WI38 (cell line): ENCODE data around the gene SAP30BP.

Experiments used
- H3K4me3 ChIP-seq: 2 replicates; pipeline ENCODE4 v1.5.1; 2011; ENCODE audit warnings: low read depth, mild to moderate bottlenecking, control low read depth, low read length
- TF ChIP-seq, protein P1 (sequence below): IDR thresholded peaks from 2 replicates; pipeline ENCODE4 v1.5.1; 2012; ENCODE audit warnings: low read depth, mild to moderate bottlenecking, control low read depth, low read length

SAP30BP gene

DNA sequence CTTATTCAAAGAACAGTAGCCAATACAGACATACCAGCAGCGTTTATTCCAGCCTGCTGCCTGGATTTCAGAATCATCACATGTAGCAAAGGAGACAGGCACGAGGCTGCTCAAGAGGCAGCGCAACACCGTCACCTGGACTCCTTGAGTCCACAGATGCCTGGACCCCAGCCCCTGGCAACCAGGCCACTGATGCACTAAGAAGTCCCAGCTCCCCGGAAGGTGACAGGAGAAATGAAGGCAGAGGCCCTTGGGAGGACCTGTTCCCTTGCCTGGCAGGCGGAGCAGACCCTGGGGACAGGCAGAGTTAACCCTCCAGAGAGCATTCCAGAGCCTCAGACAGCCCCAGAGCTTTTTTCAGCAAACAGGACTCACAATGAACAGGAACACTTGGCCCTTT lies 17.5 kb upstream of the SAP30BP start:
- no peak overlapping the region for H3K4me3 ChIP-seq
- TF ChIP-seq, protein P1, sequence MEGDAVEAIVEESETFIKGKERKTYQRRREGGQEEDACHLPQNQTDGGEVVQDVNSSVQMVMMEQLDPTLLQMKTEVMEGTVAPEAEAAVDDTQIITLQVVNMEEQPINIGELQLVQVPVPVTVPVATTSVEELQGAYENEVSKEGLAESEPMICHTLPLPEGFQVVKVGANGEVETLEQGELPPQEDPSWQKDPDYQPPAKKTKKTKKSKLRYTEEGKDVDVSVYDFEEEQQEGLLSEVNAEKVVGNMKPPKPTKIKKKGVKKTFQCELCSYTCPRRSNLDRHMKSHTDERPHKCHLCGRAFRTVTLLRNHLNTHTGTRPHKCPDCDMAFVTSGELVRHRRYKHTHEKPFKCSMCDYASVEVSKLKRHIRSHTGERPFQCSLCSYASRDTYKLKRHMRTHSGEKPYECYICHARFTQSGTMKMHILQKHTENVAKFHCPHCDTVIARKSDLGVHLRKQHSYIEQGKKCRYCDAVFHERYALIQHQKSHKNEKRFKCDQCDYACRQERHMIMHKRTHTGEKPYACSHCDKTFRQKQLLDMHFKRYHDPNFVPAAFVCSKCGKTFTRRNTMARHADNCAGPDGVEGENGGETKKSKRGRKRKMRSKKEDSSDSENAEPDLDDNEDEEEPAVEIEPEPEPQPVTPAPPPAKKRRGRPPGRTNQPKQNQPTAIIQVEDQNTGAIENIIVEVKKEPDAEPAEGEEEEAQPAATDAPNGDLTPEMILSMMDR: no peak

DNA sequence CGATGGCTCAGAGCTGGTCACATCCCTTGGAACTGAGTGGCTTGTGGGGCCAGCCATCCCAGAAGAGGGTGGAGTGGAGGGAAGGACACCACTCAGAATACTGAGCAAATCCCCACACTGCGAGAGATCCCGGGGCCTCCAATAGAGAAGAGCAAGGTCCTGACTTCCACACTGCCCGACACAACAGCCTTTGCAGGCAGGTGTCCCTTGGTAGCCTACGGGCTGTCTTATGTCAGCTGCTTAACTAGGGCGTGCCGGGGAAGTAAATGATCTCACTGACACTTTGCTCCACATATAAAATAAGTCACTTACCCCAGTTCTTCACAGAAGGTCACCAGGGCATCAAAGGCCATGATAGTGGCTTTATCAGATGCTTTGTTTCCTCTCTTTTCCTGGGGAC lies 16.3 kb upstream of the SAP30BP start:
- TF ChIP-seq, protein P1: no peak
- H3K4me3 ChIP-seq: no peak overlapping the region

DNA sequence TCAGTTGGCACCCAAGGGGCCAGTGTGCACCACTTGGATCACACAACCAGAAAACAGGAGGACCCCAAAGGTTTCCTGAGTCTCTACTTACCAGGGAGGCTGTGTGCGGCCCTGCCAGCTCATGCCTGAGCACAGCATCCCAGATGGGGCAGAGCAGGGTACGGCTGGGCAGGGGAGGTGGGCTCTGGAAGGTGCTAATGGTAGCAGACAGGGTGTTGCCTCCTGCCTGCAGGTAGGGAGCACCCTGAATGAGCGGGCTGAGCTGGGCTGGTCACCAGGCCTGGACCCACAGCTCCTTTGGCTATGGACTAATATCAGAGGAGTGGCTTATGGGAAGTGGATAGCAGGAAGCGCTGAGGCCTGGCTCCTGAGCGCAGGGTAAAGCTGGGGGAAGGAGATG lies 14.8 kb upstream of the SAP30BP start:
- TF ChIP-seq, protein P1: no peak
- no peak overlapping the region for H3K4me3 ChIP-seq

DNA sequence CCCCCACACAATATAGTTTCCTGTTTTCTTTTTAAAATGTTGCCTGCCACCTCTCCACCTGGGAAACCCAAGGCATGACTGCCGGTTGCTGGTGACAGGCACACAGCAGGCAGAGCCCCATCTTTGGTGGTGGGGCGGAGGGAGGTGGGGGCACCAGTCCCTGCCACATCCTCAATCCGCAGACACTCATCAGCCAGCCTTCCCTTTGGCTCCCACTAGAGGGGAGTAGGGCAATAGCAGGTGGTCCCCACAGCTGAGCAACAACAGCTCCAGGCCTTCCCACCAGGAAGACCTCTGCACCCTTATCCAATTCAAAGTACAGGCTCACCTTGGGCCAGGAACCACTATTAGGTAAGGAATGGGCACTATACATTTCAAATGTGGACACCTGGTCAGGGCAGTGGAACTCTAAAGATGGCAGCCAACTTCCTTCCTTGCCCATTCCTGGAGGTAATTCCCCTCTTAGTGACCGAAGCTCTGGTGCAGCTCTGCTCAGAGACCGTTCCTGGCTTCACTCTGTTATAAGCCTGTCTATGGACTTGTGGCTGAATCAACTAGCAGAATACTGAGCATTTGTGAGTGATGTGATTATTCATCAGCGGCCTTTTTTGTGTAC lies 14.1 kb upstream of the SAP30BP start:
- TF ChIP-seq, protein P1: peak; percentile 86
- H3K4me3 ChIP-seq: no peak overlapping the region

DNA sequence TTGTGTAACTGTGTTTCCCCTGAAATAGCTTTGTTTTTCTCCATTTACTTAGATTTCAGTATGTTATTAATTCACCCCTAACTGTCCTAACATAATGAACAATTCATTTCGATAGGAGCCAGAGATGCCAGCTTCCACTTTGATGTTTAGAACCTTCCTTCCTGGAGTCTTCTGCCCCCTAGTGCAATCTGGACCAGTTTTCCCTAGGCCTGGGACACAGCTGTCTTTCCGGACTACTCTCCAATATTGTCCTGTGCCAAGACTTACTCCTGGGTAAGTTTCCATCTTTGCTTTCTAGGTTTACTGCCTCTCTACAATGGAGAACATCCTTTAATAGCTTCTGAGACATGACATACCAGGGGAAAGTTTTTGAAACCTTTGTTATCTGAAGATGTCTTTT lies 13.0 kb upstream of the SAP30BP start:
- TF ChIP-seq, protein P1: no peak

DNA sequence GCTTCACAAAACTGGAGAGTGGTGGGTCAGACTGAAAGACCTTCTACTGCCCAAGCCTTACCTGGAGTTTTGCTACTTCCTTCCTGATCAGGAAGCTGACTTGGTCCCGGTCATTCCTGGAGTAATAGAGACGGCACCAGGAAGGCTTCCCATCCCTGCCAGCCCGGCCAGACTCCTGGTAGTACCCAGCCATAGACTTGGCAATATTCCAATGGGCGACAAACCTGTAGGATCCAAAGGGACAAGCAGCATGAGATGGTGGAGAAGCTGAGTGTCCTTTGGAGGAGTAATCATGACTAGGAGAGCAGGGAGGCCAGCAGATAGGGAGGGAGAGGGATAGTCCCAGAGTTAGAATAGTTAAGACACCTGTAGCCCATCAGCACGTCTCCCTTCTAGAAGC lies 8.9 kb upstream of the SAP30BP start:
- TF ChIP-seq, protein P1: no peak
- H3K4me3 ChIP-seq: no peak overlapping the region

More for the DNA sequence above, 13.0 kb upstream of the SAP30BP start:
- H3K4me3 ChIP-seq: no peak overlapping the region

DNA sequence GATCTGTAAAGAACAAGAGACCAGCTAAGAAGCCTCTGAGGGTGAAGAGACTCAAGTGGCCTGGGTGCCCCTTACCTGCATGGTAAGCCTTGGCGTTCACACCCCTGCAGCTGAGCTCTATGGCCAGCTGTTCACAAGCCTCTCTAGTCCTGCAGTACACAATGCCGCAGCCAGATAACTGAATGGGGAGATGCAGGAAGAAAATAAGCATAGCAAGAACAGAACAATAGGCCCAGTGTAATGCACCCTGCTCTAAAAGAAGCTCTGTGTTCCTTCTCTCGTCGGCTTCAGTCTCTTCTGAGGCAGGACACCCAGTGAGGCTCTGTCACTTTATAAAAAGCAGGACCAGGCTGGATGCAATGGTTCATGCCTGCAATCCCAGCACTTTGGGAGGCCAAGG lies 5.6 kb upstream of the SAP30BP start:
- H3K4me3 ChIP-seq: no peak overlapping the region
- TF ChIP-seq, protein P1: no peak
